GM13977 (cell line): ENCODE results near the gene RAB11FIP3.
A peak's percentile ranks its signal among the peaks of the same experiment; 100 is the strongest.

ENCODE experiments used
- DNase-seq: peaks from one replicate; pipeline ENCODE4 v3.0.0; 2012; ENCODE audit warnings: low spot score
- in situ Hi-C: fragments of 300-500 bp; cut with MboI; formaldehyde crosslinking; loops from one replicate; pipeline ENCODE4 v1.12.0; 2022; ENCODE audit warnings: low sequenced_read_pairs, low pct_unique_long_range_greater_than_20kb, mixed read lengths, inconsistent platforms; ENCODE audit not compliant: unreplicated experiment
- TF ChIP-seq, protein P1 (sequence below): IDR thresholded peaks from 2 replicates; pipeline ENCODE4 v1.5.1; 2012; ENCODE audit warnings: mild to moderate bottlenecking, control low read depth; ENCODE audit not compliant: insufficient read depth; ENCODE audit errors: extremely low read depth, missing control alignments

The RAB11FIP3 gene

DNA sequence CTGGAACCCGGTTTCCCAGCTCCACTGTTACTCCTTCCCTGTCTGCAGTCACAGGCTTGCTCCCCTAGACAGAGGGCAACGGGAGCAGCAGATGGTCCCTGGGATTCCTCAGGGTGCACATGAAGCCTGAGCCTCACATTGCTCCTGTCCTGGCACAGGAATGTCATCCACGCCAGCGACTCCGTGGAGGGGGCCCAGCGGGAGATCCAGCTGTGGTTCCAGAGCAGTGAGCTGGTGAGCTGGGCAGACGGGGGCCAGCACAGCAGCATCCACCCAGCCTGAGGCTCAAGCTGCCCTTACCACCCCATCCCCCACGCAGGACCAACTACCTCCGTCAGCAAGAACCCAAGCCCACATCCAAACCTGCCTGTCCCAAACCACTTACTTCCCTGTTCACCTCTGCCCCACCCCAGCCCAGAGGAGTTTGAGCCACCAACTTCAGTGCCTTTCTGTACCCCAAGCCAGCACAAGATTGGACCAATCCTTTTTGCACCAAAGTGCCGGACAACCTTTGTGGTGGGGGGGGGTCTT lies 25.3 kb upstream of the RAB11FIP3 start:
- no peak for DNase-seq
- in situ Hi-C loops = no loop called here
- TF ChIP-seq, protein P1, sequence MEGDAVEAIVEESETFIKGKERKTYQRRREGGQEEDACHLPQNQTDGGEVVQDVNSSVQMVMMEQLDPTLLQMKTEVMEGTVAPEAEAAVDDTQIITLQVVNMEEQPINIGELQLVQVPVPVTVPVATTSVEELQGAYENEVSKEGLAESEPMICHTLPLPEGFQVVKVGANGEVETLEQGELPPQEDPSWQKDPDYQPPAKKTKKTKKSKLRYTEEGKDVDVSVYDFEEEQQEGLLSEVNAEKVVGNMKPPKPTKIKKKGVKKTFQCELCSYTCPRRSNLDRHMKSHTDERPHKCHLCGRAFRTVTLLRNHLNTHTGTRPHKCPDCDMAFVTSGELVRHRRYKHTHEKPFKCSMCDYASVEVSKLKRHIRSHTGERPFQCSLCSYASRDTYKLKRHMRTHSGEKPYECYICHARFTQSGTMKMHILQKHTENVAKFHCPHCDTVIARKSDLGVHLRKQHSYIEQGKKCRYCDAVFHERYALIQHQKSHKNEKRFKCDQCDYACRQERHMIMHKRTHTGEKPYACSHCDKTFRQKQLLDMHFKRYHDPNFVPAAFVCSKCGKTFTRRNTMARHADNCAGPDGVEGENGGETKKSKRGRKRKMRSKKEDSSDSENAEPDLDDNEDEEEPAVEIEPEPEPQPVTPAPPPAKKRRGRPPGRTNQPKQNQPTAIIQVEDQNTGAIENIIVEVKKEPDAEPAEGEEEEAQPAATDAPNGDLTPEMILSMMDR = no peak

DNA sequence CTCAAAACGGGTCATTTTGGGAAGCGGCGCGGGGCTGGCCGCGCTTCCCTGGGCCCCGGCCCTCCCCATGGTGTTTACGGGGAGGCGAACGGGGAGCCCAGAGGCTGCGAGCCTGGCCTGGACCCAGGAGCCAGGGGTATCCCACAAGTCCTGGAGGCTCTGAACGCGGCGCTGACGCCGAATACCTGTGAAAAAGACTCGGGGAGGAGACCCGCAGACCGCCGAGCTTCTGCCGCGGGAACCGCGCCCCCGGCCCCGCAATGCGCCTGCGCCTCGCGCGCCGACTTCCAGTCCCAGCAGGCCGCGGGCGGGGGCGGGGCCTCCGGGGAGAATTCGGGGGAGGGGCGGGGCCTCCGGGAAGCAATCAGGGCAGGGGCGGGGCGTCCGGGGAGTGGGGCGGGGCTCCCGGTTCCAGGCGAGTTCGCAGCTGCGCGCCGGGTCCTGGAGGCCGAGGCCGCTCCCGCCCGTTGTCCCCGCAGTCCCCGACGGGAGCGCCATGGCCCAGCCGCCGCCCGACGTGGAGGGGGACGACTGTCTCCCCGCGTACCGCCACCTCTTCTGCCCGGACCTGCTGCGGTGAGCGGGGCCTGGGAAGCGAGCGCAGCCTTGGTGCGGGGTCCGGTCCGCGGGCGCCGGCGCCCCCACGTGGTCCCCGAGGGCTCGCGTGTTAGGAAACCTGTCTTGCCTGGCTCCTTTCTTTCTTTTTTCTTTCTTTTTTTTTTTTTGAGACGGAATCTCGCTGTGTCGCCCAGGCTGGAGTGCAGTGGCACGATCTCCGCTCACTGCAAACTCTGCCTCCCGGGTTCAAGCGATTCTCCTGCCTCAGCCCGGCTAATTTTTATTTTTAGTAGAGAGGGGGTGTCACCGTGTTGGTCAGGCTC lies 23.7 kb upstream of the RAB11FIP3 start, which contains the start of gene DECR2:
TSS of gene DECR2 (plus strand) at position 418 of the 881 bp plus-strand sequence. CDS start at position 497, 79 bp downstream.
- DNase-seq = peak; percentile 99
- TF ChIP-seq, protein P1 = peak; percentile 59
- in situ Hi-C loops = no loop called here

DNA sequence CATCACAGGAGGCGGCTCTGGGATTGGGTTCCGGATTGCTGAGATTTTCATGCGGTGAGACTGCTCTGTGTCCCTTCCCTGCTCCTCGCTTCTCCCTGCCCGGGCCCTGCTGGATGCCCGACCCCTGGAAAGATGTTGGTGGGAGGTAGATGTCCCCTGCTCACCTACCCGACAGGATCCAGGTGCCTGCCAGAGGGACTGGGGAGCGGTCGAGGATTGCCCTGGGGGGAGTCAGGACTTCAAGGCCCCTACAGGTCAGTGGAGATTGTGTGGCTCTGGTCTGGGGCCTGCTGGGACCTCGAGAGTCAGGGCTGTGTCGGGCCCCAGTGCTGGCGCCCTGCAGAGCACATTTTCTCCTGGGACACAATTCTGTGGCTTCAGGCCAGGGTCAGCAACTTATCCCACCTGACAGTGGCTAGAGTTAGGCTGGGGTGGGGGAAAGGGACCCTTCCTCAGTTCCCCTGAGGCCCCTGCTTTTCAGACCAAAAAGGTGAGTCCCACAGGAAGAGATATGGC lies 20.4 kb upstream of the RAB11FIP3 start:
- in situ Hi-C loops = no loop called here
- DNase-seq = no peak
- TF ChIP-seq, protein P1 = no peak

DNA sequence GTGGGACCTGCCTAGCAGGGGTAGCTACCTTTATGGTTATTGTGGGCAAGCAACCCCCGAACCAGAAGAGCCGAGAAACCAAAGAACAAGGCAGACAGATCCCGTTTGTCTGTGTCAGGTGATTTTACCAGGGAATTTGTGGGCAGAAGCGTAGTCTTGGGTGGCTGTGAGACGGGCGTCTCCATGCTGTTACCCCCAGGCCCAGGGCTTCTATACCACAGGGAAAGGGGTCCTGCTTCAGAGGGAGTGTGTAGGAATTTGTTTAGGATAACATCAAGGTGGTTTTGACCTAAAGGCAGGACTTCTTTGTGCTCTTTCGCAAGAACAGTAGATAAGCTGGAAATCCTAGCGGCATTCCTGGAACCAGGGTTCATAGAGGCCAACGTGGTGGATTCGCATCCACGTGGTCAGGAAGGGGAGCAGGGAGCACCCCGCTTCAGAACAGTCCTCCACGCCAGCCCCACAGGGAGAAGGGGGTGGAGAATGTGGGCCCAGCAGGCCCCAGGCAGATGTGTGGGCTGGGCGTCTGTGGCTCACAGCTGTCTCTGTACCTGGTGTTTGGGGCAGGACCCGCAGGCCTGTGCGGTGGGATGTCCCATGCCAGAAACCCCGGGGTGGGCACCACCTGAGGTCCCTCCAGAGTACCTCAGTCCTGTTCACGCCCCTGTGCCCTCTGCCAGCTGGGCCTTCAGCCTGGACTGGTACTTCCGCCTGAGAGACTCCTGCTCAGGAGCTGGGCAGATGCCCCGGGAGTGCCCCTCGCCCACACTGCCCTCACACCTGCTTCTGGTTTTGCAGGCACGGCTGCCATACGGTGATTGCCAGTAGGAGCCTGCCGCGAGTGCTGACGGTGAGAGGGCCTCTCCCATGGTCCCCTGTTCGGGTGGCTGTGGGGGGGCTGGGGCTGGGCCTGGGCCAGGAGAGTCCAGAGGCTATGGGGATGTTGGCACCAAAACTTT lies 19.6 kb upstream of the RAB11FIP3 start:
- in situ Hi-C loops = no loop called here
- no peak for DNase-seq

DNA sequence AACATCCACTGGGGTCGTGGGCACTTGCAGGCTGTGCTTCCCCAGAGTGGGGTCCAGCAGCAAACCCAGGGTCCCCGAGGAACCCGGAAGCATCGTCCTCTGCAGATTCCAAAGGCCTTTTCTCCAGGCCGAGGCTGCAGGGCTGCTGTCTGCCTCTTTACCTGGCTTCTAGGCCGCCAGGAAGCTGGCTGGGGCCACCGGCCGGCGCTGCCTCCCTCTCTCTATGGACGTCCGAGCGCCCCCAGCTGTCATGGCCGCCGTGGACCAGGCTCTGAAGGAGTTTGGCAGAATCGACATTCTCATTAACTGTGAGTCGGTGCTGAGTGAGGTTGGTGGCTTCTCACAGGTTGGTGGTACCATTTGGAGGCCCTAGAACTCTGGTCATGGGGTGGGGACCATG lies 18.2 kb upstream of the RAB11FIP3 start:
- in situ Hi-C loops = no loop called here
- no peak for DNase-seq
- TF ChIP-seq, protein P1 = no peak

More for the DNA sequence above, 19.6 kb upstream of the RAB11FIP3 start:
- TF ChIP-seq, protein P1 = no peak
